IMR-90 (cell line): ENCODE measurements around the gene RAD51B. TPM values are rescaled to one million over a fixed set of nuclear protein-coding genes. Genes with fewer than 3 reads are reported as not detected.
A peak's percentile ranks its signal among the peaks of the same experiment; 100 is the strongest.

Experiments used
- ATAC-seq: fragments of 200-7000 bp; cut with Tn5 transposase; 2 replicates; pipeline ENCODE4 v1.9.1; 2020; ENCODE audit warnings: low read depth, mild to moderate bottlenecking, moderate library complexity
- BruUV-seq: library from RNA; stranded (reverse); fragments of 400-500 nt; replicated peaks from 2 replicates; lab custom pipeline; 2021; lab: Mats Ljungman, UMichigan
- CTCF ChIA-PET: fragments of 300-600 bp; formaldehyde crosslinking; extraction: SDS; loops from one replicate; lab custom pipeline; 2021; ENCODE audit warnings: antibody characterized with exemption; lab: Yijun Ruan, JAX
- POLR2A ChIA-PET: fragments of 300-600 bp; sonication (Branson Sonifier 250); formaldehyde crosslinking; loops from one replicate; lab custom pipeline; 2022; ENCODE audit warnings: antibody characterized with exemption; ENCODE audit not compliant: unreplicated experiment; lab: Charles Lee
- DNase-seq: peaks from one replicate; pipeline ENCODE4 v3.0.0; 2013
- H2AFZ ChIP-seq: replicated peaks from 2 replicates; pipeline ENCODE3; 2013; ENCODE audit warnings: low read length, mild to moderate bottlenecking; ENCODE audit not compliant: poor library complexity
- H2AK5ac ChIP-seq: 2 replicates; pipeline ENCODE4 v1.6.1; 2013; ENCODE audit warnings: low read depth, low read length, inconsistent platforms
- H2AK9ac ChIP-seq: replicated peaks from 2 replicates; pipeline ENCODE3; 2013; ENCODE audit warnings: mild to moderate bottlenecking, low read depth, low read length, moderate library complexity; ENCODE audit not compliant: poor library complexity
- H2BK120ac ChIP-seq: 2 replicates; pipeline ENCODE4 v1.6.1; 2013; ENCODE audit warnings: low read depth, low read length, inconsistent platforms
- H2BK15ac ChIP-seq: 3 replicates; pipeline ENCODE4 v1.6.1; 2013; ENCODE audit warnings: low read depth, low read length, inconsistent platforms
- H2BK20ac ChIP-seq: 2 replicates; pipeline ENCODE4 v1.6.1; 2013; ENCODE audit warnings: low read depth, mild to moderate bottlenecking, inconsistent platforms, low read length, moderate library complexity
- H2BK5ac ChIP-seq: 2 replicates; pipeline ENCODE4 v1.6.1; 2013; ENCODE audit warnings: mild to moderate bottlenecking, low read depth, low read length, inconsistent platforms; ENCODE audit not compliant: poor library complexity, severe bottlenecking
- H3K14ac ChIP-seq: replicated peaks from 2 replicates; pipeline ENCODE4 v1.6.1; 2013; ENCODE audit warnings: low read depth, low read length, inconsistent platforms
- H3K18ac ChIP-seq: 2 replicates; pipeline ENCODE4 v1.6.1; 2013; ENCODE audit warnings: low read depth, low read length, control low read depth
- H3K23ac ChIP-seq: 2 replicates; pipeline ENCODE4 v1.6.1; 2013; ENCODE audit warnings: low read depth, low read length, inconsistent platforms
- H3K27ac ChIP-seq: 2 replicates; pipeline ENCODE4 v1.5.1; 2013; ENCODE audit warnings: mild to moderate bottlenecking, control low read depth, low read length; ENCODE audit not compliant: insufficient read depth
- H3K27me3 ChIP-seq: 2 replicates; pipeline ENCODE4 v1.6.1; 2013; ENCODE audit warnings: low read length; ENCODE audit not compliant: control insufficient read depth, insufficient read depth
- H3K36me3 ChIP-seq: 2 replicates; pipeline ENCODE4 v1.6.1; 2013; ENCODE audit warnings: low read length, mixed read lengths; ENCODE audit not compliant: control insufficient read depth, insufficient read depth
- H3K4ac ChIP-seq: 2 replicates; pipeline ENCODE4 v1.6.1; 2013; ENCODE audit warnings: low read depth, low read length, inconsistent platforms
- H3K4me1 ChIP-seq: 2 replicates; pipeline ENCODE4 v1.6.1; 2013; ENCODE audit warnings: low read length, mixed read lengths; ENCODE audit not compliant: control insufficient read depth, insufficient read depth
- H3K4me2 ChIP-seq: 2 replicates; pipeline ENCODE4 v1.6.1; 2013; ENCODE audit warnings: low read depth, mild to moderate bottlenecking, control low read depth, low read length, moderate library complexity
- H3K4me3 ChIP-seq: 2 replicates; pipeline ENCODE4 v1.5.1; 2013; ENCODE audit warnings: low read depth, mild to moderate bottlenecking, control low read depth, low read length, moderate library complexity; ENCODE audit not compliant: insufficient read depth
- H3K56ac ChIP-seq: 2 replicates; pipeline ENCODE4 v1.6.1; 2013; ENCODE audit warnings: low read length, inconsistent platforms; ENCODE audit not compliant: insufficient read depth; ENCODE audit errors: extremely low read depth
- H3K79me1 ChIP-seq, 2 experiments: 2 replicates each; pipeline ENCODE4 v1.6.1; 2013; ENCODE audit warnings: low read length in 2 of 2, inconsistent platforms in 1 of 2, low read depth in 1 of 2
- H3K9ac ChIP-seq: 2 replicates; pipeline ENCODE4 v1.6.1; 2013; ENCODE audit warnings: low read depth, low read length, control low read depth
- H3K9me1 ChIP-seq: 2 replicates; pipeline ENCODE4 v1.6.1; 2013; ENCODE audit warnings: low read length, inconsistent platforms; ENCODE audit not compliant: insufficient read depth
- H3K9me3 ChIP-seq: 2 replicates; pipeline ENCODE4 v1.6.1; 2013; ENCODE audit warnings: low read length; ENCODE audit not compliant: control insufficient read depth, insufficient read depth
- H4K20me1 ChIP-seq: 2 replicates; pipeline ENCODE4 v1.6.1; 2013; ENCODE audit warnings: low read length, inconsistent platforms; ENCODE audit not compliant: insufficient read depth
- H4K5ac ChIP-seq: 2 replicates; pipeline ENCODE4 v1.6.1; 2013; ENCODE audit warnings: mild to moderate bottlenecking, low read depth, low read length, control low read depth
- H4K8ac ChIP-seq, 2 experiments: 2 replicates each; pipeline ENCODE4 v1.6.1; 2013; ENCODE audit warnings: low read depth in 2 of 2, low read length in 2 of 2, control low read depth in 1 of 2, inconsistent platforms in 1 of 2
- H4K91ac ChIP-seq: 2 replicates; pipeline ENCODE4 v1.6.1; 2013; ENCODE audit warnings: low read depth, low read length, inconsistent platforms; ENCODE audit not compliant: insufficient read depth
- CEBPB ChIP-seq: IDR thresholded peaks from 2 replicates; pipeline ENCODE4 v1.6.1; 2012; ENCODE audit warnings: low read depth, low read length, improper control_type of control experiment
- CTCF ChIP-seq: conservative IDR thresholded peaks from 2 replicates; pipeline ENCODE4 v1.5.1; 2012; ENCODE audit warnings: mild to moderate bottlenecking, low read depth, low read length, improper control_type of control experiment
- MXI1 ChIP-seq: IDR thresholded peaks from 2 replicates; pipeline ENCODE4 v1.6.1; 2012; ENCODE audit warnings: low read depth, mild to moderate bottlenecking, low read length, moderate library complexity, borderline replicate concordance
- SMC3 ChIP-seq: fragments of 150-350 bp; IDR thresholded peaks from 2 replicates; pipeline ENCODE4 v1.6.1; 2016; ENCODE audit warnings: low read depth, mild to moderate bottlenecking, antibody characterized with exemption, low read length, moderate library complexity
- WGBS, 2 experiments: methylation state at CpG; one replicate each; pipeline versions ENCODE4 v1.1.5 to v1.1.7; 2013; ENCODE audit warnings: missing lambda C conversion rate in 2 of 2; ENCODE audit not compliant: insufficient read length in 1 of 2; ENCODE audit errors: extremely low coverage in 2 of 2; 5-methylcytosine and 5-hydroxymethylcytosine counted together
- dilution Hi-C: fragments of 300-500 bp; cut with HindIII; formaldehyde crosslinking; loops from one replicate; pipeline ENCODE4 v1.14.3; 2018; ENCODE audit warnings: low sequenced_read_pairs; ENCODE audit not compliant: unreplicated experiment
- in situ Hi-C: fragments of 300-500 bp; cut with MboI; formaldehyde crosslinking; loops from 3 replicates; pipeline ENCODE4 v1.14.3; 2019; ENCODE audit warnings: low sequenced_read_pairs, inconsistent platforms, mixed read lengths
- intact Hi-C: fragments of 100-400 bp; cut with micrococcal nuclease; formaldehyde crosslinking; loops from 2 replicates; pipeline ENCODE4 v1.10.0; 2022
- polyA plus RNA-seq, 3 experiments: library from polyadenylated mRNA; depleted of rRNA; stranded (reverse); fragments of >200 nt; gene quantifications; 2 replicates each; pipeline ENCODE4 v1.2.3, GENCODE V29; 2012; ENCODE audit warnings: low replicate concordance in 1 of 3
- total RNA-seq: library from RNA; depleted of rRNA; stranded (reverse); fragments of >200 nt; gene quantifications from 2 replicates; pipeline ENCODE4 v1.2.3, GENCODE V29; 2012
- TF ChIP-seq, protein P1 (sequence below): fragments of 150-350 bp; IDR thresholded peaks from 2 replicates; pipeline ENCODE4 v1.6.1; 2017; ENCODE audit warnings: mild to moderate bottlenecking, antibody characterized with exemption, low read length, low read depth
- TF ChIP-seq, protein P2 (sequence below): fragments of 150-350 bp; IDR thresholded peaks from 2 replicates; pipeline ENCODE4 v1.6.1; 2016; ENCODE audit warnings: low read depth, mild to moderate bottlenecking, low read length, moderate library complexity, borderline replicate concordance

Gene RAD51B
- total and polyA plus RNA-seq, 2 of the 4 experiments (the other 2 are of a cell fraction) = 5.1 to 18.8 TPM

DNA sequence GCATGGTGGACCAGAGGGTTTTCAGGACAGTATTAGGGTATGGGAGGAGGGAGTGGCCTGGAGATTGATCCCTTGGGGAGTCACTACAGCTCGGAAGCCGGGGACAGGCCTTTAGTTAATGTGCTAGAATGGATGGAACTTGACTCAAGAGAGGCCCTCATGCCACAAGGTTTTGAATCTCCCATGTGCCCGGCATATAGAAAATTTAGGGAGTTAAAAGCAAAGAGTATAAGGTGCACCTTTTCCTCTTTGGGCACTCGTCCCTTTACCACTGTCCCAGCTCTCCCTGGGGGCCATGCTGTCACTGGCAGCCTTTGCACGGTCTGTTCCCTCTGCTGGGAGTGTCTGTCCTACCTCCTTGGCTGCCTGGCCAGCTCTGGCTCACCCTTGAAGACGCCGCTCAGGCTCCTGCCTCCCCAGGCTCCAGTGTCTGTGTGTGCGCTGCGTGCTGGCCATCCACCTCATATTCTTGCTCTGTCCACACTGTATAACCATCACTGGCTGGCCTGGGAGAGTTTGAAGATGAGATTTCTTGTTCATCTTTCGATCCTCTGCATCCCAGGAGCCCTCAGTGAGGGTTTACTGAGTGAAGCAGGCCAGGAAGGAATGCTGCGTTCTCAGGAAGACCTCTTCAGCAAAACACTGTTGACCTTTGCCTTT lies 811.9 kb downstream of the RAD51B start:
- no peak overlapping the region for H2AFZ ChIP-seq
- 0 out of 2 replicates have a peak overlapping the region, but pooled peaks have one; percentile 24 for H3K14ac ChIP-seq

More for the DNA sequence above, 811.9 kb downstream of the RAD51B start:
- Histone ChIP-seq H3K9ac (no peak overlapping the region), H2AK5ac (peak overlapping the region; percentile 24; the same call in 1 of the 2 replicates), H2BK5ac (no peak overlapping the region), H4K8ac (no peak overlapping the region; a peak in 1 of 4 replicates), H2BK15ac (0 out of 3 replicates have a peak overlapping the region, but pooled peaks have one; percentile 40), H3K56ac (no peak overlapping the region), H3K27me3 (no peaks in the 10 kb centered on the region), H3K79me1 (no peaks in the 10 kb centered on the region), H3K9me1 (peaks cover 10% of the 10 kb centered on the region), H3K4ac (peak overlapping the region; percentile 42), H3K9me3 (no peaks in the 10 kb centered on the region), H2AK9ac (no peak overlapping the region), H3K36me3 (no peaks in the 10 kb centered on the region), H4K20me1 (no peaks in the 10 kb centered on the region), H3K4me2 (no peak overlapping the region), H3K27ac (no peak overlapping the region), H2BK120ac (peak overlapping the region; percentile 44; the same call in 1 of the 2 replicates), H3K23ac (no peak overlapping the region), H3K4me1 (peaks cover 16% of the 10 kb centered on the region), H3K18ac (no peak overlapping the region), H2BK20ac (no peak overlapping the region), H4K5ac (no peak overlapping the region; the same call in 1 of the 2 replicates), H4K91ac (no peak overlapping the region), H3K4me3 (no peak overlapping the region)
- in situ Hi-C loops = no loop called here
- TF ChIP-seq CEBPB = no peak
- TF ChIP-seq, protein P1, sequence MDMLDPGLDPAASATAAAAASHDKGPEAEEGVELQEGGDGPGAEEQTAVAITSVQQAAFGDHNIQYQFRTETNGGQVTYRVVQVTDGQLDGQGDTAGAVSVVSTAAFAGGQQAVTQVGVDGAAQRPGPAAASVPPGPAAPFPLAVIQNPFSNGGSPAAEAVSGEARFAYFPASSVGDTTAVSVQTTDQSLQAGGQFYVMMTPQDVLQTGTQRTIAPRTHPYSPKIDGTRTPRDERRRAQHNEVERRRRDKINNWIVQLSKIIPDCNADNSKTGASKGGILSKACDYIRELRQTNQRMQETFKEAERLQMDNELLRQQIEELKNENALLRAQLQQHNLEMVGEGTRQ = no peak
- no peak for TF ChIP-seq CTCF
- TF ChIP-seq, protein P2, sequence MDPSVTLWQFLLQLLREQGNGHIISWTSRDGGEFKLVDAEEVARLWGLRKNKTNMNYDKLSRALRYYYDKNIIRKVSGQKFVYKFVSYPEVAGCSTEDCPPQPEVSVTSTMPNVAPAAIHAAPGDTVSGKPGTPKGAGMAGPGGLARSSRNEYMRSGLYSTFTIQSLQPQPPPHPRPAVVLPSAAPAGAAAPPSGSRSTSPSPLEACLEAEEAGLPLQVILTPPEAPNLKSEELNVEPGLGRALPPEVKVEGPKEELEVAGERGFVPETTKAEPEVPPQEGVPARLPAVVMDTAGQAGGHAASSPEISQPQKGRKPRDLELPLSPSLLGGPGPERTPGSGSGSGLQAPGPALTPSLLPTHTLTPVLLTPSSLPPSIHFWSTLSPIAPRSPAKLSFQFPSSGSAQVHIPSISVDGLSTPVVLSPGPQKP = no peak
- no peak for TF ChIP-seq SMC3
- TF ChIP-seq MXI1 = no peak
- ChIA-PET POLR2A (no interaction called here), CTCF (no interaction called here)
- DNase-seq (no peak), ATAC-seq (peak; percentile 25; the same call in 1 of the 2 replicates)
- WGBS, 2 experiments = 89% methylated on average over 2 of the region's 11 CpGs; no CpG with 5 or more reads in 1 of the 2 experiments
- BruUV-seq = no TSS peak
- intact Hi-C loops = no loop called here
- dilution Hi-C loops = no loop called here
